ENCODE data around the gene TPD52L1.

GRCh38 chr6:125123468-125124048 is 30.0 kb upstream of the TPD52L1 start:
- TF ChIP-seq POLR2A (IDR thresholded peaks at IDR 0.05), result no peak
- TF ChIP-seq EP300 (IDR thresholded peaks at IDR 0.05), result no peak
- no peak for TF ChIP-seq CTCF (IDR thresholded peaks at IDR 0.05)
